HG03442 (cell line): ENCODE data around the gene POLD4.

Source experiments
- ATAC-seq: cut with Tn5 transposase; IDR thresholded peaks from one replicate; pipeline ENCODE4 v1.9.1; 2021; ENCODE audit warnings: mild to moderate bottlenecking, moderate library complexity; ENCODE audit not compliant: unreplicated experiment

The POLD4 gene

DNA sequence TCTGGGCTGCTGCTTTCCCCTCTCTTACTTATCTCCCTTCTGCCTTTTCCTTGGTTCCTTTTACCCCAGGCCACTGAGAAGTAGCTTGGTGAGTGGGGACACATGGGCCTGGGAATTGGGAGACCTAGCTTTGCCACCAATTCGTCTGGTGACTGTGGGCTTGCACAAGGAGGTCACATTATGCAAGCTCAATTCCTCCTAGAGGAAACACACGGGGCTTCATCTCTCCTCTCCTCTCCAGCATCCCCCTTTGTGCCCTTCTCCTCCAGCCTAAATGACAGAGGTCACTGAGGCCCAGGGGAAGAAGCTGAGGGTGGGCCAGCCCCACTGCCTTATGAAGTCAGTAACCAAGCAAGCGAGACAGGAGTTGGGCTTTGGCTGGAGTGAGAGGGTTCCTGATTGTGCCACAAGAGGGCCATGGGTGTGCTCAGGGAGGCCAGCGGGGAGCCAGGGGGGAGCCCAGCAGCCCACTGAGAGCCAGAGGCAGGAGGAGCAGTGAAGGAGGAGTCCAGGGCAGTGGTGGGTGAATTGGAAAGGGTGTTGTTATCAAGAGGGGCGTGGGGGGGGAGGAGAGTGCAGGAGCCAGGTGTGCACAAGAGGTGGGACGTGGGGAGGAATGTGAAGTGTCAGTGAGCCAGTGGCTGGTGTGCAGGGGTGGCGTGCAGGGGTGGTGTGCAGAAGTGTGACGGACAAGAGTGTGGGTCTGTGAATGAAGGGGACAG lies 18.0 kb upstream of the POLD4 start:
- ATAC-seq: no peak

GRCh38 chr11:67370351-67371076 lies 17.2 kb upstream of the POLD4 start:
- no peak for ATAC-seq

DNA sequence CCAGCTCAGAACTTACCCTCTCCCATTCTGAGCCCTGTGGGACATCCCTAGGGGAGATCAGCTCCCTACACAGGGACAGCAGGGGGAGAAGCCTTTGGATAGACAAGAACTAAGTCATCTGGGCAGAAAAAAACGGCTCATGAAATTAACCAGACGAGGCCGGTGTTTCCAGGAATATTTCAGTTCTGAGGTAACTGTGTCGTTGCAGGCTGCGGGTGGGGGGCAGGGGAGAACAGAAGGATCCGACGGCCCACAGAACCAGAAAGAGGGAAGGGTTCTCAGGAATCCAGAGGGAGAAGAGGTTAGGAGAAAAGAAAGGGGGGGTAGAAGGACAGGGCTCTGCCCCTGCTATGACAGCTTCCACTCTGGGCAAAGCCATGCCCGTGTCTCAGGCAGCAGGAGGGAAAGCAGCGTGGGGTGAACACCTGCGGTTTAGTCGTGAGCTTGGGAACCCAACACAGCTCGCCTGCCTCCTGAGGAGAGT lies 16.5 kb upstream of the POLD4 start:
- no peak for ATAC-seq

- no peak for ATAC-seq
These were observed 15.9 kb upstream of the POLD4 start for GRCh38 chr11:67369275-67369674.

DNA sequence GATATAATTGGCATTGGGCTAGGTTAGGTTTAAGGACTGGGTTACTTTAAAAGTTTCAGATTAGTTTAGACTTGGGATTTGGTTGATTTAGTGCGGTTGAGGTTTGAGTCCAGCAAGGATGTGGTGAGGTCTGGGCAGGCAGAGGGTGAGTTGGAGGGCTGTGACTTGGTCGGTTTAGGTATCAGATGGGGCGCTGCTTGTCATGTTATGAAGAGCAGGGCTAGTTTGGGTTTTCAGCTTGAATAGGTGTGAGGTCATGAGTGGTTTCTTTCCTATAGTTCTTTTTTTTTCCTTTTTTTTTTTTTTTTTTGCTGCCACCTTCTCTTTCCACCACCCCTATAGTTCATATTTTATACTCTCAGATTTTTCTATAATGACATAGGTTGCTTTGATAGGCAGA lies 15.3 kb upstream of the POLD4 start:
- no peak for ATAC-seq

DNA sequence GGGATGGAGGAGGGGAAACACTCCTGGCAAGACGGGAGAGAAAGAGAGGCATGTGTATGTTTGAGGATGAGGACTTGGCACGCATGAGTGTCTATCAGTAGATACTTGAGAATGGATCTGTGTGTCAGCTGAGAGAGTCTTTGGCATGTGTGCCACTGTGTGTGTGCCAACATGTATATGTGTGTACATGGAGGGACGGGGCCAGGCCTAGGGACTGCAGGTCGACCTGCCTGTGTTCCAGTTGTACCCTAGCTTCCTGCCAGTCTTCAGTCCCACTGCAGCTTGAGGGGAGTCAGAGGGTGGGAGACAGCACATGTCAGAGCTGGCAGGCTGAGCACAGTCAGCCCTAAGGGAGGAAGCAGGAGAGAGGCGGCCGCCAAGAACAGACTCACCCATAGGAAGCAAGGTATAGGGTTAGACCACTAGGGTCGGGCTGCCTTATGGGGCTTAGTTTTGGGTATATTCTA lies 14.4 kb upstream of the POLD4 start:
- no peak for ATAC-seq

GRCh38 chr11:67366961-67367760 lies 13.8 kb upstream of the POLD4 start:
- no peak for ATAC-seq

- ATAC-seq: no peak
These were observed 13.2 kb upstream of the POLD4 start for GRCh38 chr11:67366546-67366945.

- no peak for ATAC-seq
These were observed 12.5 kb upstream of the POLD4 start for GRCh38 chr11:67365736-67366444.

- no peak for ATAC-seq
These were observed 11.7 kb upstream of the POLD4 start for GRCh38 chr11:67364783-67365722.

DNA sequence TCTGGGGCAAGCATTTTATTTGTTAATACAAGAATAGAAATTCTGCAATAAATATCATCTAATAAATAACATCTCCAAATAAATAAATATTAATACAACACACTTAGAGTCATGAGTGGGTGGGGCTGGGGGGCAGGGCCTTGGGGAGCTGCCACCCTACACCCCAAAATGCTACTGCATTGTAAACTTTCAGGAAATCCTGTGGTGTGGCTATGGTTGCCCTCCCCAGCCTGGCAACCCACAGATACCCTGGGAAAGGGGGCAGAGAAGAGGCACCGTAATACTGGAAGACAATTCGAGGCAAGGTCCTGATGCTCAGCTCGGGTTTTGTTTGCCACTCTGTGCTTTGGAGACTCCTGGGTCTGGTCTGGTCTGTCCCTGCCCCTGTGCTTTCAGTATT lies 10.8 kb upstream of the POLD4 start:
- no peak for ATAC-seq

DNA sequence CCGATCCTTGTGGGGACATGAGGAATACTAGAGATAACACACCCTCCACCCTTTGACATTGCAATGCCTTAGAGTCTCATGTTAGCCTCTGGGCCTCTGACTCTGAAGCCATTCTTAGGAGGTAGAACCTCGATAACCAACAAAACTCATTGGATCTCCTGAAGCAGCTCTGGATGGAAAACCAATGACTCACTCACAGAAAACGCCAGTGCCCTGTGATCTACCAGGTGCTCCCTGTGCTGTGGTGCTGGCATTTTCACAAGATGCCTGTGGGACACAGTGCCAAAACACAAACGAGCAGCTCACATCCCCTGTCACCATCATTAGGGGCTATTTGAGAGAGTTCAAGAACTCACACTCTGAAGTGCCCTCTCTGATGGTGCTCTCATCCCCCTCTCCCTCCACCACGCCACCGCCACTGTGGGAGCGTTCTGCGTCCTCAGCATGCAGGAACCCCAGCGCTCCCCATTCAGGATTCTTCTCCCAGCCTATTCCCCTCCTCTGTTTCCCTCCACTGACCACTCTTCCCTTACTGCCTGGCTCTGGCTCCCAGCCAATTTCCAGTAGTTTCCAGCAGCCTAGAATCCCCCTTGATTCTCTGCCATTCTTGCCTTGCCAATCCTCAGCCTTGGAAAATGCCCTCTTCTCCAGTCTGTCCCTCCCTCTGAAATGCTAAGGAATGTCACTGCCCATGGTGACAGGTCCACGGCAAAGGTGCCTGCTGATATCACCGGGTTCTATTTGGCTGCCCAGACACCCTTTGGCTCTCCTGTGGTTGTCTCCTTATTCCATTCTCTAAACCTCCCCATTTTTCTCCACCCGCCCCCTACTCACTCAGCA lies 4.7 kb upstream of the POLD4 start:
- no peak for ATAC-seq

DNA sequence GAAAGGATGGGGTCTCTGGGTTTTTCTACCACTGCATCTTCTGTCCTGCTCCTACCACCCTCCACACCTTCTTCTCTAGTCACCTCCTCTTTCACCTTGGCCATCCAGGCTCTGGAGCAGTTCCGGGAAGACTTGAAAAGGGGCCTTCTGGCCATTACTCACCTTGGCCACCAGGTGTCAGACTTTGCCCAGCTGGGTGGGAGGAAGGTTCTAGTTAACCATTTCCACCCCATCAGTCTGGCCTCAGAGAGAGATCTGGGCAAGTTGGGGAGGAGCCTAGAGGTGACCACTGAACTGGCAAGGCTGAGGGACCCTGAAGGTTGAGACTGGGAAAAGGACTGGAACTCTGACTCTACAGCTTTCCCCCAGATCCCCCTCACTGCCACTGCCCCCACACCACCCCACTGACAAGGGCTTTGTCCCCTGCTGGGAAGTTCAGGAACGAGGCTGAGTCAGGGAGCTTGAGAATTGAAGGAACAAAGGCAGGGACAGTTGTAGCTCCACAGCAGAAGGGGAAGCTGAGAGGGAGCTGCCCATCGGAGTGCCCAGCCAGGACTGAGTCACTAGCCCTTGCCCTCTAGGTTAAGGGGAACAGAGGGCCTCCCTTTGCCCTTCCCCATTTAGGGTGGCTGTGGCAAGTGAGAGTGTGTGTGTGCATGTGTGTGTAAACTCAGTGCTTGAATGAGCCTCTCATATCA lies 3.7 kb upstream of the POLD4 start:
- no peak for ATAC-seq

DNA sequence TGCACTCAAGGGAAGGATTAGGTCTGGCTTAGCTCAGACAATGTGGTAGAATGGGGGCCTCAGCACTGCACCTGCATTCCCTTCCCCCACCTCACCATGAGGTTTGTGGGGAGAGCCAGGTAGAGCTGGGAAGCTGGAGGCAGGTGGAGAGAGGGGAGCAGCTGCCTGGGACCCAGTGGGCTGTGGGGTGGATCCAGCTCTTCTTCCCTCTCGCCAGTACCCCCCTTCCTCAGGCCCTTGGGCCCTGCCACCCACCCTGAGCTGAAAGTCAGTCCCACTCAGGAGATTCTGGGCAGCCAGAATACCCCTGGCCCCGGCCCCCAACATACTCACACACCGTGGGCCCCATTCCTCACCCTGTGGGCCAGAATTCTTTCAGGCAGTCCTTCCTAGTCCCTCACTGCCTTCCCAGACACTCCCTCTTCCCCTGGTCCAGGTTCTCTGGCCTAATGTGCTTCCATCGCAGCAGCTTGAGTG lies 3.1 kb upstream of the POLD4 start:
- ATAC-seq: no peak

DNA sequence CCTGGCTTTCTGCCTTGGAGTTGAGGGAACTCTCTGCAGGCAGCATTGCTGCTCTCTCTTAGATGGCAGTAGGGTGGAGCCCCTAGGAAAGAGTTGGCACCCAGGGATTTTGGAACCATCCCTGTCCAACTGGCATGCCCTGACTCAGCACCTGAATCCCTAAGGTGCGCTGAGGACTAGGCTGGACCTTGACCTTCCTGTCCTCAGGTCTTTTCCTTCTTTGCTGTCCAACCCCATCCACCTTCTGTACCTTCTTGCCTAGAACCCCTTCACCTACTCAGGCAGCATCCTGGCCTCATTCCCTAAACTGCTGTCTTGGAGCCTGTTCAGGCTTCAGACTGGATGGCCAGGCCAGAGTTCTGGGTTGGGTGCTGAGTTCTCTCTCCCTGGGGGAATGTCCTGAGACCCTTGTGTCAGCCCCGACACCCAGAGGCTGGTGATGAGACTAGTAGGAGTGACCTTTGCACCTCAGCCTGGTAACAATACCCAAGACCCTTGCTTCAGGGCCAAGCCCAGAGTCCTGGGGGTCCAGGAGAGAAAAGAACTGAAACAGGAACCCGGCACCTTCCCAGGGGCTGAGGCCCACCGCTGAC lies 2.5 kb upstream of the POLD4 start:
- ATAC-seq: no peak

GRCh38 chr11:67355023-67355793 lies 1.9 kb upstream of the POLD4 start:
- no peak for ATAC-seq
